Measurements from ENCODE around the gene GNL3. TPM values are rescaled to one million over a fixed set of nuclear protein-coding genes. Genes with fewer than 3 reads are reported as not detected.
A peak's percentile ranks its signal among the peaks of the same experiment; 100 is the strongest.

Gene GNL3
- total and polyA plus RNA-seq, 7 experiments from 2014 or later, result 60.0 to 116 (median 94.2) TPM

- no peaks in the 10 kb centered on the region for H3K9me3 Mint-ChIP-seq
- Histone ChIP-seq H3K9me3 (ENCODE audit: control insufficient read depth in 2 of 3, low read length in 3 of 3) (no peaks in the 10 kb centered on the region), H3K4me3 (ENCODE audit: low read length) (no peak overlapping the region), H3K27me3 (ENCODE audit: control insufficient read depth in 2 of 2, insufficient read depth in 2 of 2, low read length in 2 of 2) (no peaks in the 10 kb centered on the region), H3K4me1 (ENCODE audit: control insufficient read depth in 2 of 2, insufficient read depth in 2 of 2, low read length in 2 of 2) (no peaks in the 10 kb centered on the region), H3K27ac (ENCODE audit: low read depth, low read length) (peak overlapping the region; percentile 15), H3K36me3 (ENCODE audit: control insufficient read depth in 2 of 3, insufficient read depth in 3 of 3, low read length in 3 of 3) (peaks cover 53 to 98% (median 54%) of the 10 kb centered on the region in 3 experiments)
- DNase-seq, result no peak
- no peak overlapping the region for H3K4me3 Mint-ChIP-seq
- peaks cover 2 to 34% (median 12%) of the 10 kb centered on the region in 7 donors for H3K4me1 Mint-ChIP-seq
- CTCF ChIA-PET, result no interaction called here
- intact Hi-C loops (cut with micrococcal nuclease), result no loop called here
- H3K36me3 Mint-ChIP-seq, result peaks cover 3 to 66% (median 46%) of the 10 kb centered on the region in 5 donors
- POLR2A ChIA-PET, result interaction anchor here (1.6 kb wide), 1 partner anchor 11 kb away, joined by 3 read pairs; no protein-coding TSS in a partner anchor
- peak overlapping the region in 5 of 9 donors; percentile 25 to 57 (median 51) for H3K27ac Mint-ChIP-seq
- ATAC-seq, result no peak
- H3K27me3 Mint-ChIP-seq, result no peaks in the 10 kb centered on the region
Observed at GRCh38 chr3:52693071-52693470, 7.2 kb downstream of the GNL3 start.

GRCh38 chr3:52694528-52695189 lies 8.8 kb downstream of the GNL3 start:
- H3K27ac ChIP-seq (ENCODE audit: low read depth, low read length), result no peak overlapping the region
- ATAC-seq (no peak), DNase-seq (no peak)
- peaks cover 38 to 83% (median 41%) of the 10 kb centered on the region in 3 experiments for H3K36me3 ChIP-seq (ENCODE audit: control insufficient read depth in 2 of 3, insufficient read depth in 3 of 3, low read length in 3 of 3)
- H3K4me3 ChIP-seq (ENCODE audit: low read length), result no peak overlapping the region
- no peaks in the 10 kb centered on the region for H3K4me1 ChIP-seq (ENCODE audit: control insufficient read depth in 2 of 2, insufficient read depth in 2 of 2, low read length in 2 of 2)
- ChIA-PET CTCF (no interaction called here), POLR2A (interaction anchor here (1.0 to 1.6 kb wide), 3 partner anchors 8 to 11 kb away, joined by 3 to 6 read pairs (median 4); no protein-coding TSS in a partner anchor)
- H3K27me3 ChIP-seq (ENCODE audit: control insufficient read depth in 2 of 2, insufficient read depth in 2 of 2, low read length in 2 of 2), result no peaks in the 10 kb centered on the region
- Mint-ChIP-seq H3K36me3 (peaks cover 0 to 53% (median 34%) of the 10 kb centered on the region in 5 donors), H3K4me1 (peaks cover 2 to 22% (median 5%) of the 10 kb centered on the region in 7 donors), H3K27ac (peak overlapping the region in 2 of 9 donors; percentile 33 to 42), H3K27me3 (no peaks in the 10 kb centered on the region), H3K4me3 (no peak overlapping the region), H3K9me3 (no peaks in the 10 kb centered on the region)
- intact Hi-C loops (cut with micrococcal nuclease), result no loop called here
- H3K9me3 ChIP-seq (ENCODE audit: control insufficient read depth in 2 of 3, low read length in 3 of 3), result no peaks in the 10 kb centered on the region

- Histone ChIP-seq H3K4me1 (ENCODE audit: control insufficient read depth in 2 of 2, insufficient read depth in 2 of 2, low read length in 2 of 2) (no peaks in the 10 kb centered on the region), H3K27me3 (ENCODE audit: control insufficient read depth in 2 of 2, insufficient read depth in 2 of 2, low read length in 2 of 2) (no peaks in the 10 kb centered on the region), H3K27ac (ENCODE audit: low read depth, low read length) (no peak overlapping the region), H3K4me3 (ENCODE audit: low read length) (no peak overlapping the region), H3K9me3 (ENCODE audit: control insufficient read depth in 2 of 3, low read length in 3 of 3) (no peaks in the 10 kb centered on the region), H3K36me3 (ENCODE audit: control insufficient read depth in 2 of 3, insufficient read depth in 3 of 3, low read length in 3 of 3) (peaks cover 25 to 70% (median 32%) of the 10 kb centered on the region in 3 experiments)
- ChIA-PET POLR2A (interaction anchor here (0.7 to 1.5 kb wide), 2 partner anchors 9 to 61 kb away, joined by 3 to 4 read pairs; no protein-coding TSS in a partner anchor), CTCF (no interaction called here)
- H3K4me1 Mint-ChIP-seq, result peaks cover 0 to 15% (median 6%) of the 10 kb centered on the region in 7 donors
- ATAC-seq (no peak), DNase-seq (no peak)
- peak overlapping the region in 1 of 9 donors; percentile 32 for H3K27ac Mint-ChIP-seq
- H3K4me3 Mint-ChIP-seq, result no peak overlapping the region
- no peaks in the 10 kb centered on the region for H3K9me3 Mint-ChIP-seq
- H3K27me3 Mint-ChIP-seq, result no peaks in the 10 kb centered on the region
- peaks cover 0 to 42% (median 28%) of the 10 kb centered on the region in 5 donors for H3K36me3 Mint-ChIP-seq
- intact Hi-C loops (cut with micrococcal nuclease), result no loop called here
Observed at GRCh38 chr3:52695798-52696671, 10.2 kb downstream of the GNL3 start.

- ChIA-PET CTCF (interaction anchor here (0.6 kb wide), 1 partner anchor 30 kb away, joined by 5 read pairs; no protein-coding TSS in a partner anchor), POLR2A (interaction anchor here (0.5 to 0.7 kb wide), 2 partner anchors 9 to 60 kb away, joined by 3 read pairs; no protein-coding TSS in a partner anchor)
- ATAC-seq, result peak; percentile 66
- Histone ChIP-seq H3K27me3 (ENCODE audit: control insufficient read depth in 2 of 2, insufficient read depth in 2 of 2, low read length in 2 of 2) (no peaks in the 10 kb centered on the region), H3K27ac (ENCODE audit: low read depth, low read length) (peak overlapping the region; percentile 37), H3K9me3 (ENCODE audit: control insufficient read depth in 2 of 3, low read length in 3 of 3) (no peaks in the 10 kb centered on the region), H3K4me3 (ENCODE audit: low read length) (no peak overlapping the region), H3K4me1 (ENCODE audit: control insufficient read depth in 2 of 2, insufficient read depth in 2 of 2, low read length in 2 of 2) (no peaks in the 10 kb centered on the region), H3K36me3 (ENCODE audit: control insufficient read depth in 2 of 3, insufficient read depth in 3 of 3, low read length in 3 of 3) (peaks cover 23 to 60% (median 32%) of the 10 kb centered on the region in 3 experiments)
- Mint-ChIP-seq H3K4me3 (no peak overlapping the region), H3K9me3 (no peaks in the 10 kb centered on the region), H3K27ac (peak overlapping the region in 7 of 9 donors; percentile 25 to 80 (median 62)), H3K27me3 (no peaks in the 10 kb centered on the region), H3K4me1 (peaks cover 0 to 18% (median 9%) of the 10 kb centered on the region in 7 donors), H3K36me3 (peaks cover 0 to 39% (median 28%) of the 10 kb centered on the region in 5 donors)
- DNase-seq, result no peak
- intact Hi-C loops (cut with micrococcal nuclease), result no loop called here
Observed at GRCh38 chr3:52696830-52697631, 11.2 kb downstream of the GNL3 start.

- DNase-seq (no peak), ATAC-seq (no peak)
- no peaks in the 10 kb centered on the region for H3K9me3 ChIP-seq (ENCODE audit: control insufficient read depth in 2 of 3, low read length in 3 of 3)
- H3K27ac ChIP-seq (ENCODE audit: low read depth, low read length), result peak overlapping the region; percentile 50
- intact Hi-C loops (cut with micrococcal nuclease), result no loop called here
- H3K4me3 ChIP-seq (ENCODE audit: low read length), result no peak overlapping the region
- Mint-ChIP-seq H3K27ac (peak overlapping the region in 7 of 9 donors; percentile 25 to 78 (median 57)), H3K36me3 (peaks cover 0 to 39% (median 27%) of the 10 kb centered on the region in 5 donors), H3K4me3 (no peak overlapping the region), H3K4me1 (peaks cover 0 to 21% (median 9%) of the 10 kb centered on the region in 7 donors), H3K27me3 (no peaks in the 10 kb centered on the region), H3K9me3 (no peaks in the 10 kb centered on the region)
- no peaks in the 10 kb centered on the region for H3K27me3 ChIP-seq (ENCODE audit: control insufficient read depth in 2 of 2, insufficient read depth in 2 of 2, low read length in 2 of 2)
- CTCF ChIA-PET, result interaction anchor here (0.6 kb wide), 1 partner anchor 31 kb away, joined by 5 read pairs; no protein-coding TSS in a partner anchor
- H3K4me1 ChIP-seq (ENCODE audit: control insufficient read depth in 2 of 2, insufficient read depth in 2 of 2, low read length in 2 of 2), result no peaks in the 10 kb centered on the region
- H3K36me3 ChIP-seq (ENCODE audit: control insufficient read depth in 2 of 3, insufficient read depth in 3 of 3, low read length in 3 of 3), result peaks cover 21 to 54% (median 30%) of the 10 kb centered on the region in 3 experiments
- POLR2A ChIA-PET, result interaction anchor here (0.5 kb wide), 1 partner anchor 10 kb away, joined by 3 read pairs; no protein-coding TSS in a partner anchor
Observed at GRCh38 chr3:52697632-52697965, 11.8 kb downstream of the GNL3 start.

GRCh38 chr3:52703341-52703740 lies 17.5 kb downstream of the GNL3 start:
- peak overlapping the region in 9 of 10 donors; percentile 1 to 95 (median 25) for H3K4me3 Mint-ChIP-seq
- POLR2A ChIA-PET, result interaction anchor here (2.0 to 2.8 kb wide), 2 partner anchors 16 to 18 kb away, joined by 7 to 16 read pairs; no protein-coding TSS in a partner anchor
- no peaks in the 10 kb centered on the region for H3K27me3 Mint-ChIP-seq
- Histone ChIP-seq H3K9me3 (ENCODE audit: control insufficient read depth in 2 of 3, low read length in 3 of 3) (no peaks in the 10 kb centered on the region), H3K4me3 (ENCODE audit: low read length) (no peak overlapping the region), H3K4me1 (ENCODE audit: control insufficient read depth in 2 of 2, insufficient read depth in 2 of 2, low read length in 2 of 2) (peaks cover 25 to 33% of the 10 kb centered on the region in 2 donors), H3K27me3 (ENCODE audit: control insufficient read depth in 2 of 2, insufficient read depth in 2 of 2, low read length in 2 of 2) (no peaks in the 10 kb centered on the region), H3K36me3 (ENCODE audit: control insufficient read depth in 2 of 3, insufficient read depth in 3 of 3, low read length in 3 of 3) (peaks cover 0 to 11% (median 3%) of the 10 kb centered on the region in 3 experiments), H3K27ac (ENCODE audit: low read depth, low read length) (no peak overlapping the region)
- H3K9me3 Mint-ChIP-seq, result no peaks in the 10 kb centered on the region
- intact Hi-C loops (cut with micrococcal nuclease), result loop anchor here in 1 of 2 donors (10.0 kb wide), 1 partner anchor 649 kb away; the partner anchor contains the start of gene DUSP7
- H3K27ac Mint-ChIP-seq, result peak overlapping the region in 4 of 9 donors; percentile 38 to 59 (median 53)
- peaks cover 21 to 52% (median 33%) of the 10 kb centered on the region in 7 donors for H3K4me1 Mint-ChIP-seq
- CTCF ChIA-PET, result no interaction called here
- peaks cover 0 to 6% (median 0%) of the 10 kb centered on the region in 5 donors for H3K36me3 Mint-ChIP-seq
- no peak for DNase-seq
- ATAC-seq, result no peak

Measured in naive thymus-derived CD4-positive, alpha-beta T cell (primary cell).